ENCODE measurements around the gene RPH3AL.

DNA sequence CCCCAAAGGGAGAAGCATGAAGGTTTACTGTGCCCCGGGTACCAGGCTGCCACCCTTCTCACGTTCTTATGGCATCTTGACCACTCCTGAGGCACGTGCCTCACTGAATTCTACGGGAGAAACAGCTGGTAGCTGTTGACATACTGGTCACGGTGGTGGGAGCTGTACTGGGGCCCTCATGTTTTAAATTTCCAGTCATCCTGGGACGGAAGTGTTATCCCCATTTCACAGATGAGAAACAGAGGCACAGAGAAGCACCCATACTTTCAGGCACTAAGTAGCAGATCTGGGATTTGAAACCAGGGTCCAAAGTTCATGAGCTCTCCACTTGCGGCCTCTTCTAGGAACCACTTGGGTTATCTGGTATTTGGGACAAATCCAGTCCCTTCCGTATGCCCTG, 144.8 kb downstream of the RPH3AL start:
- TF ChIP-seq, protein P1, sequence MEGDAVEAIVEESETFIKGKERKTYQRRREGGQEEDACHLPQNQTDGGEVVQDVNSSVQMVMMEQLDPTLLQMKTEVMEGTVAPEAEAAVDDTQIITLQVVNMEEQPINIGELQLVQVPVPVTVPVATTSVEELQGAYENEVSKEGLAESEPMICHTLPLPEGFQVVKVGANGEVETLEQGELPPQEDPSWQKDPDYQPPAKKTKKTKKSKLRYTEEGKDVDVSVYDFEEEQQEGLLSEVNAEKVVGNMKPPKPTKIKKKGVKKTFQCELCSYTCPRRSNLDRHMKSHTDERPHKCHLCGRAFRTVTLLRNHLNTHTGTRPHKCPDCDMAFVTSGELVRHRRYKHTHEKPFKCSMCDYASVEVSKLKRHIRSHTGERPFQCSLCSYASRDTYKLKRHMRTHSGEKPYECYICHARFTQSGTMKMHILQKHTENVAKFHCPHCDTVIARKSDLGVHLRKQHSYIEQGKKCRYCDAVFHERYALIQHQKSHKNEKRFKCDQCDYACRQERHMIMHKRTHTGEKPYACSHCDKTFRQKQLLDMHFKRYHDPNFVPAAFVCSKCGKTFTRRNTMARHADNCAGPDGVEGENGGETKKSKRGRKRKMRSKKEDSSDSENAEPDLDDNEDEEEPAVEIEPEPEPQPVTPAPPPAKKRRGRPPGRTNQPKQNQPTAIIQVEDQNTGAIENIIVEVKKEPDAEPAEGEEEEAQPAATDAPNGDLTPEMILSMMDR (IDR thresholded peaks at IDR 0.05 in 8 of 11, conservative IDR thresholded peaks at IDR 0.05 in 3 of 11) = no peak
- TF ChIP-seq POLR2A (IDR thresholded peaks at IDR 0.05) = no peak
- no peak for TF ChIP-seq POLR2AphosphoS5 (IDR thresholded peaks at IDR 0.05)
